H54 (cell line): ENCODE data around the gene CHMP1A.
"Not testable (repeated sequence)": the region's sequence is repeated elsewhere in the genome, so short reads cannot be mapped to it uniquely, and the experiment has no call there.

Source experiments
- DNase-seq: peaks from one replicate; pipeline ENCODE4 v3.0.0; 2011; ENCODE audit warnings: low spot score, mixed read lengths; ENCODE audit not compliant: insufficient read length
- FAIRE-seq: peaks from 3 replicates; lab custom pipeline; 2011; peaks lifted over from hg19 to GRCh38; lab: Jason Lieb, UNC
- POLR2A ChIP-seq: IDR thresholded peaks from 2 replicates; pipeline ENCODE4 v1.6.1; 2011; ENCODE audit warnings: low read depth, mild to moderate bottlenecking, low read length

Gene CHMP1A

DNA sequence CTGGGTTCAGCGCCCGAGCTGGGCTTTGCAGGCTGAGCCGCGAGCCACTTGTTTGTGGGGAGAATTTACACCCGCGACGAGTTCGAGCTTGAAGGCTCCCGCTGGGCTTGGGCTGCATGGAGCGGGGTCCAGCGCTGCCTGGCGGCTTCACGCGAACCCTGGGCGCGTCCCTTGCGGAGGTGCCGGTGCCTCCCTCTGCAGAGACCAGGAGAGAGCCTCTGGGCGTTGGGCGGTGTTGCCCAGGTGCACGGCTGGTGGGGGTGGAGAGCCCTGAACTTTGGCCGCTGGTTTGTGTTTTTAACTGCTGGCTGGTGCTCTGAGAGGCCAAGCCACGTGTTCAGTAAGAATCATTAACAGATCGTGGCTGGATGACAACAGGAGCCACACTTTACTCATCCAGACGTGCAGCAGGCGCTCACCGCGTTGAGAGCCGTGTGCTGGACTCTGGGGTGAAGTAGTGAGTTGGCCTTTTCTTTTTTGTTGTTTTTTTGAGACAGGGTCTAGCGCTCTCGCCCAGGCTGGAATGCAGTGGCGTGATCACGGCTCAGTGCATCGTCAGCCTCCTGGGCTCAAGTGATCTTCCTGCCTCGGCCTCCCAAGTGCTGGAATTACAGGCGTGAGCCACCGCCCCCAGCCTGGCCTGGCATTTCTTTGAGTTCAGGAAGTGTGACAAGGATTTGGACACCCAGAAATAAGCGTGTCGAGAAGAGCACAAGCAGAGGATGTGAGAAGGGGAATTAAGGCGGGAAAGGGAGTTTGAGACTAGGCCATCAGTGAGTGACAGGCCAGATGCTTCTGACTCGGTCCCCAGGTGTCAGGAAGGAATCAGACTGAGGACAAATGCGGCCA, 29.8 kb upstream of the CHMP1A start:
- no peak for FAIRE-seq
- DNase-seq, result no peak

DNA sequence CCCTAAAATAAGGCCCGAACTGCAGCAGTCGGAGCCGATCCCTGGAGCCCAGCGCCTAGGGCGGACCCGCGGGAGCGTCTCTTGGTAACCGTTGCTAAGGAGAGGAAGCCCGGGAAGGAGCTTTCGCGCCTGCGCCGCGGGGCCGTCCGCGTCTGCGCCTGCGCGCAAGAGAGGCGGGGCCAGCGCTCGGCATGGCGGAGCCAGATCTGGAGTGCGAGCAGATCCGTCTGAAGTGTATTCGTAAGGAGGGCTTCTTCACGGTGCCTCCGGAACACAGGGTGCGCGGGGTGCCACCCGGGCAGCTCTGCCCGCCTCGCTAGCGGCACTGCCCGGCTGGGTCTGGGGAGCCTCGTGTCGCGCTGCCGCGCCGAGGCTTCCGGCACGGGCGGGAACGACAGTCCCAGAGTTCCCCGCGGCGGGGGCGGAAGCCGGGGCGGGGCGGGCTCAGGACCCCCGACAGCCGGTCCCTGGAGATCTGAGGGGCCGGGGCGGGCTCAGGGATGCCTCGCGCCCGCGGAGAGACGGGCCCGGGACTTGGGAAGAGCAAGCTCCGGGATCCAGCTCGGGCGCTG, 29.1 kb upstream of the CHMP1A start, which contains the start of gene CDK10:
Gene CDK10 (plus strand): TSS at position 170 of the 572 bp plus-strand sequence. CDS start 22 bp downstream, at position 192.
- DNase-seq (peak; percentile 96), FAIRE-seq (no peak)
- peak; percentile 84 for TF ChIP-seq POLR2A

More for the DNA sequence above, 29.8 kb upstream of the CHMP1A start:
- no peak for TF ChIP-seq POLR2A

DNA sequence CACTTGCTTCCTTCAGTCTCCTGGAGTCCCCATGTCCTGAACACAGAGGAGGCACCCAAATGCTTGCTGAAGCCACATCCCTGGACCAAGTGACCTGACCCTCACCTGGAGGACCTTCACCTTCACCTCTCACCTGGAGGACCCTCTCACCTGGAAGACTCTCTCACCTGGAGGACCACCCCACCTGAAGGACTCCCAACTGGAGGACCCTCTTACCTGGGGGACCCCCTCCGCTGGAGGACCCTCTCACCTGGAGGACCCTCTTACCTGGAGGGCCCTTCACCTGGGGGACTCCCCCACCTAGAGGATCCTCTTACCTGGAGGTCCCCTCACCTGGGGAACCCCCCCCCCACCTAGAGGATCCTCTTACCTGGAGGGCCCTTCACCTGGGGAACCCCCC, 28.4 kb upstream of the CHMP1A start:
- DNase-seq (no peak), FAIRE-seq (no peak)
- TF ChIP-seq POLR2A, result no peak

DNA sequence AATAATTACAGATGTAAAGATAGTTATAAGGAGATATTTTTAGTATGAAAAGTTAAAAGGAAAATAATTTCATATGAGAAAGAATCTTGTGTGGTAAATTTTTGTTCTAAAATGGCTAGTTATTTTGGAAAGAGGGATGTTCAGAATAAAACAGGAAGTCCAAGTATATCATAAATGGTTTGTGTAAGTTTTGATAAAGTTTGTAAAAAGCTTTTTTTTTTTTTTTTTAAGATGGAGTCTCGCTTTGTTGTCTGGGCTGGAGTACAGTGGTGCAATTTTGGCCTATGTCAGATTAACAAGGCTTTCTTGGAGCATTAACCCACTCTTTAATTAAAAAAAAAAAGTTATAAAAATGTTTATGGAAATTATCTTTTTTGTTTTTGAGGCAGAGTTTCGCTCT, 20.8 kb upstream of the CHMP1A start:
- FAIRE-seq, result no peak
- no peak for TF ChIP-seq POLR2A
- no peak for DNase-seq

DNA sequence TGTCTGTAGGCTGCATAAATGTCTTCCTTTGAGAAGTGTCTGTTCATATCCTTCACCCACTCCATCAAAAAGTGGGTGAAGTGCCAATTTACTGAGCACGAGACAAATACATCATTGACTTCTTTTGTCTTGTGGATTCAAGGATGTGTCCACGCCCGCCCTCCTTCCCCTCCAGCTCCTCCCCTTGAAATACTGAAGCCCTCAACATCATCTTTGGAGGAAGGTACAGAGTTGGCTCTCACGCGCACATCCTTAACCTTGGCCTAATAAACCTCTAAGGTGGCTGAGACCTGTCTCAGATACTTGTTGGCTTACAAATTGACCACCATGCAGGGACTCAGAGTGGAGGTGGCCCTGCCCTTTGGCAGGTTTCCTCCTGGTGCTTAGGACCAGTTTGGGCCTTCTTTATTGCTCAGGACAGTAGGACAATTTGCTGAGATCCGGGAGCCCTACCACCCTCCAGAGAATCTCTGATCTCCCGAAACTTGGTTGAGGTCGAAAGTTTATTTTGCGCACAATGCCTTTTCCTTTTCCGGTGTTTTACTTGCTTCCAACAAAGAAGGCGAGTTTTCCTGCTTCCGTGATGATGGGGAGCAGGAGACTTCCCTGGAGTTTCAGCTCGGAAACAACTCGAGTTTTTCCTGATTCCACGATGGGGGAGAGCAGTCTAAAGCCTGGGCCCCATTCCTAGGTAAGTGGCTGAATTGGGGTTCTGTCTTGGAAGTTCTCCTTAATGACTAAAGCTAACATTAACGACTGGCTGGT, 14.9 kb upstream of the CHMP1A start:
- DNase-seq (no peak), FAIRE-seq (no peak)
- no peak for TF ChIP-seq POLR2A

DNA sequence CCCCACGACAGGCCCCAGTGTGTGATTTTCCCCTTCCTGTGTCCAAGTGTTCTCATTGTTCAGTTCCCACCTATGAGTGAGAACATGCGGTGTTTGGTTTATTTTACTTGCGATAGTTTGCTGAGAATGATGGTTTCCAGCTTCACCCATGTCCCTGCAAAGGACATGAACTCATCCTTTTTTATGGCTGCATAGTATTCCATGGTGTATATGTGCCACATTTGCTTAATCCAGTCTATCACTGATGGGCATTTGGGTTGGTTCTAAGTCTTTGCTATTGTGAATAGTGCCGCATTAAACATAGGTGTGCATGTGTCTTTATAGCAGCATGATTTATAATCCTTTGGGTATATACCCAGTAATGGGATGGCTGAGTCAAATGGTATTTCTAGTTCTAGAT, 14.1 kb upstream of the CHMP1A start:
- FAIRE-seq, DNase-seq: not testable (repeated sequence)

DNA sequence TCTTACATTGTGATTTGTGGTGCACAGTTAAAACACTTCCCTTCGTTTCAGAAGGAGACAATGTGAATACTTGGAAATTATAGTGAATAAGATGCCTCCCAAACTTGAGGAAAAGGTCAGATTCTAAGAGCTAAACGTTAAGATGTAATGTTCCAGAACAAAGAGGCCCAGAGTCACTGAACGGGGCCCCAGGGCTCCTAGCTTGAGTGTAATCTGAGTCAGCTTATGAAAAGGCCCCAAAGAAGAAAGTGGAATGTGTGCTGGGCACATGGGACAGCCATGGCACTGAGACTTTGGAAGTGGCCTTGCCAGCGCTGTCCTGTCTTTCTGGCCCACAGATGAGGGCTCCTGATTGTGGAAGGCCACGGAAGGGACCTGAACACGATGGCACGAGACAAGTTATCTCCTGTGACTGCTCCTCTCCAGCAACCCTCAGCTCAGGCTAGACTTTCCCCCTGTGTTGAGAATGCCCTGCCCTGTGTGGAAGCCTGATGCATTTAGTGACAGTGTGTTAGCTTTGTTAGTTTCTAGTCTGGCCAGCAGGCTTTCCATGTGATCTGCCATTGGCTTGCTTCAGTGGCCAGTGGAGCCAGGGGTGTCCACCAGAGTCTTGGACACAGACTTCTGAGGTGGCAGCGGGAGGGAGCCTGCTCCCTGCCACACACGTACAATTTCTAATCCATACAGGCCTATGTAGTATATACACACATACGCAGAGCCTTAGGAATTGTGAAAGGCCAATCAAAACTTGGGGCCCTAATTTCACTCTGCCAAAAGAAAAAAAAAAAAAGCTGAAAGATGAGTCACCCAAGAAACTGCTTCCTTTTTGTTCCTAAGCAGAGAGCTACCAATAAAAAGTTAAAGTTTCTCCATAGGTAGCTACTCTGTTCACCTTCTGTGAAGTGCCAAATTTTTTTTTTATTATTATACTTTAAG, 13.3 kb upstream of the CHMP1A start:
- FAIRE-seq (no peak), DNase-seq (no peak)
- TF ChIP-seq POLR2A, result no peak

DNA sequence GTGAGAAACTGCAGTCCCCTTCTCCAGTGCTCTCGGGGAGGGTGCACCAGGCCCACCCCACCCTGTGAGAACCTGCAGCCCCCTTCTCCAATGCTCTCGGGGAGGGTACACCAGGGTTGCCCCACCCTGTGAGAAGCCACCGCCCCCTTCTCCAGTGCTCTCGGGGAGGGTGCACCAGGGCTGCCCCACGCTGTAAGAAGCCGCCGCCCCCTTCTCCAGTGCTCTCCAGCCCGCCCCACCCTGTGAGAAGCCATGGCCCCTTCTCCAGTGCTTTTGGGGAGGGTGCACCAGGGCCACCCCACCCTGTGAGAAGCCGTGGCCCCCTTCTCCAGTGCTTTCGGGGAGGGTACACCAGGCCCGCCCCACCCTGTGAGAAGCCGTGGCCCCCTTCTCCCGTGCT, 12.2 kb upstream of the CHMP1A start:
- FAIRE-seq (no peak), DNase-seq (no peak)
- TF ChIP-seq POLR2A, result no peak

DNA sequence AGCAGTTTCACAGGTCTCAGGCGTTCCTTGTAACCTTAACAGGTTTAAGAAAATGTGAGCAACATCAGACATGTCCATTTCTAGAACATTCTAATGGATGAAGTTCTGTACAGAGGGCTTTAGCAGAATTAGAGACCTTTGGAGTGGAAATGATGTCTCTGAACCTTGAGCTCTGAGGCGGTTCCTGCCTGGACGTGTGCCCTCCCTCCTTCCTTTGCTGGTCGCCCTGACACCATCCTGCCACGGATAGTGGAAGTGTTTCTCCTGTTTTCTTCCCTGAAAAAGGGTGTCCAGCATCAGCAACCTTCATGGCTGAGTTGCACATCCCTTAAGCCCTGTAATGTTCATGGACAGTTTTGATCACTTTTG, 11.3 kb upstream of the CHMP1A start:
- no peak for TF ChIP-seq POLR2A
- DNase-seq, result no peak

DNA sequence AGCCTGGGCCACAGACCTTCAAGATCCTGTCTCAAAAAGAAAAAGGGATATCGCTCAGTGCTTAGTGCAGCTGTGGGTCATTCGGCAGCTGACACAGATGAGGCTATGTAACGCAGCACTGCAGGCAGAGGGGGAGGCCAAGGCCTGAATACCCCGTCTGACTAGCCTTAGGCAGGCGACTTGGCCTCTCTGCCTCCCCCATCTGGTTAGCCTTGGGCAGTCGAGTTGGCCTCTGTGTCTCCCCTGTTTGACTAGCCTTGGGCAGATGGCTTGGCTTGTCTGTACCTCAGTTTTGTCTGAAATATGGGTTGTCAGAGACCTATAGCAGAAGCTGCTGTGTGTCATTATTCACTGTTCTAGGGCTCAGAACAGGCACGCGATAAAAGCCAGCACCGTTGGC, 10.1 kb upstream of the CHMP1A start:
- no peak for TF ChIP-seq POLR2A
- DNase-seq (no peak), FAIRE-seq (no peak)

More for the DNA sequence above, 11.3 kb upstream of the CHMP1A start:
- FAIRE-seq, result no peak

DNA sequence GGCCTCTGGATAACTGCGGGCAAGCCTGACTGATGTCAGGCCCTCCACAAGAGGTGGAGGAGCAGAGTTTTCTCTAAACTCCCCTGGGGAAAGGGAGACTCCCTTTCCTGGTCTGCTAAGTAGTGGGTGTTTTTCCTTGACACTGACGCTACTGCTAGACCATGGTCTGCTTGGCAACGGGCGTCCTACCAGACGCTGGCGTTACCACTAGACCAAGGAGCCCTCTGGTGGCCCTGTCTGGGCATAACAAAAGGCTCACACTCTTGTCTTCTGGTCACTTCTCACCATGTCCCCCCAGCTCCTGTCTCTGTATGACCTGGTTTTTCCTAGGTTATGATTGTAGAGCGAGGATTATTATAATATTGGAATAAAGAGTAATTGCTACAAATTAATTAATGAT, 9.5 kb upstream of the CHMP1A start:
- FAIRE-seq, DNase-seq: not testable (repeated sequence)

DNA sequence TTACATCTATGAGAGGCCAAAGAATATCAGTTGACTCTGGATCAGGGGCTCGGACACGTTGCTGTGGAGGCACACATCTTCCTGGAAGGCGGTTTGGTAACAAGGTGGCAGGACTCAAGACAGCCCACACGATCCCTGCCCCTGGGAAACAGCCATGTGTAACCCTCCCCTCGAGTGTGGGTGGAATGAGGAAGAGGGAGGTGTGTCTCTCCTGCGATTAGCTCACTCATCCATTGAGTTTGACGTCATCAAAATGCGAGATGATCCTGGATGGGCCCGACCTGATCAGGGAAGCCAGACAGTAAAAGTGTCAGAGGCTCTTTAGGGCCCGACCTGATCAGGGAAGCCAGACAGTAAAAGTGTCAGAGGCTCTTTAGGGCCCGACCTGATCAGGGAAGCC, 6.7 kb upstream of the CHMP1A start:
- not testable (repeated sequence) for DNase-seq, FAIRE-seq

DNA sequence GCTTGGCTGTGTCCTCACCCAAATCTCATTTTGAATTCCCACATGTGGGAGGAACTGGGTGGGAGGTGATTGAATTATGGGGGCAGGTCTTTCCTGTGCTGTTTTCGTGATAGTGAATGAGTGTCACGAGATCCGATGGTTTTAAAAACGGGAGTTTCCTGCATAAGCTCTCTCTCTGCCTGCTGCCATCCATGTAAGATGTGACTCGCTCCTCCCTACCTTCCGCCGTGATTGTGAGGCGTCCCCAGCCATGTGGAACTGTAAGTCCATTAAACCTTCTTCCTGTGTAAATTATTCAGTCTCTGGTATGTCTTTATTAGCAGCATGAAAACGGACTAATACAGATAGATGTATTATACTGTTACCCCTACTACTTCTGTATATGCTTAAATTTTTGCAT, 3.7 kb upstream of the CHMP1A start:
- DNase-seq (no peak), FAIRE-seq (no peak)
- no peak for TF ChIP-seq POLR2A
